Astrocyte of the cerebellum (primary cell): ENCODE results near the gene KRR1.
"Not testable (repeated sequence)": the region's sequence is repeated elsewhere in the genome, so short reads cannot be mapped to it uniquely, and the experiment has no call there.

ENCODE experiments used
- DNase-seq: peaks from one replicate; pipeline ENCODE4 v3.0.0-alpha.2; 2011; ENCODE audit warnings: low read depth
- H3K4me3 ChIP-seq: 2 replicates; pipeline ENCODE4 v1.5.1; 2011; ENCODE audit warnings: mild to moderate bottlenecking, low read depth, low read length, moderate library complexity
- in situ Hi-C: cut with HindIII; loops from 2 replicates; pipeline ENCODE4 v1.10.0; 2017; ENCODE audit warnings: low sequenced_read_pairs
- TF ChIP-seq, protein P1 (sequence below): IDR thresholded peaks from 2 replicates; pipeline ENCODE4 v1.5.1; 2012; ENCODE audit warnings: low read length, low read depth, moderate library complexity, mild to moderate bottlenecking; ENCODE audit errors: missing control alignments

Gene KRR1

DNA sequence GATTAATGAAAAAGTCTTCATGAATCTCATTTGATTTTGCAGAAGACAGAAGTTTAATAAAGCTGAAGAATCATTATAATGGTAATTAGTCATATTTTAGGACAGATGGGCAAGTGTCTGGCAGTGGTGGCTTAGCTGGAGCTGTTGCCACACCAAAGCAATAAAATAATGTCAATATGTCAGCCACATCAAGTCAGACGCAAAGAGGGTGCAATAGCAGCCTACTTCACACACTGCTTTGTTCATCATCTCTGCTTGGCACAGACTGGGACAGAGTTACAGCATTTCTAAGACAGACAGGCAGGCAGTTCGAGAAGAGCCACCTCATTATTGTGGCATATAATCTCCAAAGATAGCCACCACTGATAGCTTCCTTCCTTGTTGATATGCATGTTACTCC, 16.9 kb upstream of the KRR1 start:
- H3K4me3 ChIP-seq = no peak overlapping the region
- no peak for DNase-seq
- TF ChIP-seq, protein P1, sequence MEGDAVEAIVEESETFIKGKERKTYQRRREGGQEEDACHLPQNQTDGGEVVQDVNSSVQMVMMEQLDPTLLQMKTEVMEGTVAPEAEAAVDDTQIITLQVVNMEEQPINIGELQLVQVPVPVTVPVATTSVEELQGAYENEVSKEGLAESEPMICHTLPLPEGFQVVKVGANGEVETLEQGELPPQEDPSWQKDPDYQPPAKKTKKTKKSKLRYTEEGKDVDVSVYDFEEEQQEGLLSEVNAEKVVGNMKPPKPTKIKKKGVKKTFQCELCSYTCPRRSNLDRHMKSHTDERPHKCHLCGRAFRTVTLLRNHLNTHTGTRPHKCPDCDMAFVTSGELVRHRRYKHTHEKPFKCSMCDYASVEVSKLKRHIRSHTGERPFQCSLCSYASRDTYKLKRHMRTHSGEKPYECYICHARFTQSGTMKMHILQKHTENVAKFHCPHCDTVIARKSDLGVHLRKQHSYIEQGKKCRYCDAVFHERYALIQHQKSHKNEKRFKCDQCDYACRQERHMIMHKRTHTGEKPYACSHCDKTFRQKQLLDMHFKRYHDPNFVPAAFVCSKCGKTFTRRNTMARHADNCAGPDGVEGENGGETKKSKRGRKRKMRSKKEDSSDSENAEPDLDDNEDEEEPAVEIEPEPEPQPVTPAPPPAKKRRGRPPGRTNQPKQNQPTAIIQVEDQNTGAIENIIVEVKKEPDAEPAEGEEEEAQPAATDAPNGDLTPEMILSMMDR = no peak
- in situ Hi-C loops = loop anchor here (25.0 kb wide), 1 partner anchor 509 kb away; the partner anchor contains the start of gene PHLDA1

DNA sequence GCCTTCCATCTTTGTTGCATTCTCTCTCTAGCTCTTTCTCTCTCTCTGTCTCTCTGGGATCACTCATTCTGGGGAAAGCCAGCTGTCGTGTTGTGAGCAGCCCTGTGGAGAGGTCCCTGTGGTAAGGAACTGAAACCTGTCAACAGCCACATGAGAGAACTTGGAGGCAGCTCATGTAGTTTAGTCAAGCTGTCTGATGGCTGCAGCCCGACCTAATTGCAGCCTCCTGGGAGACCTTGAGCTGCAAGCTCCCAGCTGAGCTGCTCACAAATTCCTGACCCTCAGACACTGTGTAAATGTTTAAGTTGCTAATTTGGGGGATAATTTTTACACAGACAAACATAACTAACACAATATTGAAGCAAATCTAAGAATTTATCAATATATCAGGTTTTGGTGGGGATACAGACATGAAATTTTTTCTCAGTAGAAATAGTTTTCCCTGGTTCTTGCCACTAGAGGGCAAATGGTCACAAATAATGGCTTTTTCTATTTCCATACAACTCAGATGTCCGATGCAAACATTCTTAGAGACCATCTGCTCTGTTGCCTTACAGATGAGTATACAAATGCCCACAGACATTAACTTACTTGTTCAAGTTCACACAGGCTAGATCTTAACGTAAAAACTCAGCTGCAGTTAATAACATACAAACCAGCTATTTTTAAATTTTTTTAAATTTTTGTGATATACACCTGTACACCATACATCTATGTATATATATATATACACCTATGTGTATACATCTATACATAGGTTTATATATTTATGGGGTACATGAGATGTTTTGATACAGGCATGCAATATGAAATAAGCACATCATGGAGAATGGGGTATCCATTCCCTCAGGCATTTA, 15.5 kb upstream of the KRR1 start:
- TF ChIP-seq, protein P1 = peak; percentile 55
- peak; percentile 52 for DNase-seq
- no peak overlapping the region for H3K4me3 ChIP-seq
- in situ Hi-C loops = loop anchor here (25.0 kb wide), 1 partner anchor 510 kb away; the partner anchor contains the start of gene PHLDA1

DNA sequence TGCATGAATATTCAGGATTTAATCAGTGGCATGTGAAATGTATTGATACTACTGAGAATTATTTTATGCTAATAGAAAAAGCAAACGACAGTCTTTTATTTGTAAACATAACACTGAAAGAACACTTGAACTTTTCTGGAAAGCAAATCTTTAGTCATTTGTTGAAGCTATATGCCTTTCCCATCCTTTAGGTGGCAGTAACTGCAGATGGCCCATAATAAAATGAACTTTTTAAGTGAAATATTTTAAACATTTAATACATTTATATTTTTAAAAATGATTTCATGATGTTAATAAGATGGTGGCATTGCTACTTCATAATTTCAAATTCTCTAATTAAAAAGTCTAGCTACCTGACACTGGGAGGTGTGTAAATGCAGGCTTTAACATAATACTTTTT, 13.9 kb upstream of the KRR1 start:
- in situ Hi-C loops = loop anchor here (25.0 kb wide), 1 partner anchor 512 kb away; the partner anchor contains the start of gene PHLDA1
- no peak overlapping the region for H3K4me3 ChIP-seq
- TF ChIP-seq, protein P1 = peak; percentile 44
- DNase-seq = no peak

DNA sequence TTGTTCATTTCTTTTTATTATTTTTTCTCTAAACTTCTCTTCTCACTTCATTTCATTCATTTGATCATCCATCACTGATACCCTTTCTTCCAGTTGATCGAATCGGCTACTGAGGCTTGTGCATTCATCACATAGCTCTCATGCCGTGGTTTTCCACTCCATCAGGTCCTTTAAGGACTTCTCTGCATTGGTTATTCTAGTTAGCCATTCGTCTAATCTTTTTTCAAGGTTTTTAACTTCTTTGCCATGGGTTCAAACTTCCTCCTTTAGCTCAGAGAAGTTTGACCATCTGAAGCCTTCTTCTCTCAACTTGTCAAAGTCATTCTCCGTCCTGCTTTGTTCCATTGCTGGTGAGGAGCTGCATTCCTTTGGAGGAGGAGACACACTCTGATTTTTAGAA, 10.7 kb upstream of the KRR1 start:
- in situ Hi-C loops = not testable (repeated sequence)

DNA sequence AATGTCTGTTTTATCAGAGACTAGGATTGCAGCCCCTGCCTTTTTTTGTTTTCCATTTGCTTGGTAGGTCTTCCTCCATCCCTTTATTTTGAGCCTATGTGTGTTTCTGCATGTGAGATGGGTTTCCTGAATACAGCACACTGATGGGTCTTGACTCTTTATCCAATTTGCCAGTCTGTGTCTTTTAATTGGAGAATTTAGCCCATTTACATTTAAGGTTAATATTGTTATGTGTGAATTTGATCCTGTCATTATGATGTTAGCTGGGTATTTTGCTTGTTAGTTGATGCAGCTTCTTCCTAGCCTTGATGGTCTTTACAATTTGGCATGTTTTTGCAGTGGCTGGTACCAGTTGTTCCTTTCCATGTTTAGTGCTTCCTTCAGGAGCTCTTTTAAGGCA, 9.8 kb upstream of the KRR1 start:
- DNase-seq, in situ Hi-C loops, H3K4me3 ChIP-seq: not testable (repeated sequence)

More for the DNA sequence above, 10.7 kb upstream of the KRR1 start:
- DNase-seq, H3K4me3 ChIP-seq: not testable (repeated sequence)

DNA sequence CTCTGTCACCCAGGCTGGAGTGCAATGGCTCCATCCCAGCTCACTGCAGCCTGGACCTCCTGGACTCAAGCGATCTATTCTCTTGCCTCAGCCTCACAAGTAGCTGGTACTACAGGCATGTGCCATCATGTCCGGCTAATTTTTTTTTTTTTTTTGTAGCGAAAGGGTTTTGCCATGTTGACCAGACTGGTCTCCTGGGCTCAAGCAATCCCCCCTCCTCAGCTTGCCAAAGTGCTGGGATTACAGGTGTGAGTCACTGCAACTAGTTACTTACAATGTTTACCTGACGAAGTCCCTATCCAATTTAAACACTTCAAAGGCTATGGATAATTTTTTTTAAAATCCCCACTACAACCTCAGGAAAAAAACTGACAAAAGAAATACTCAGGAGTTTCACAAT, 1.8 kb downstream of the KRR1 start:
- TF ChIP-seq, protein P1 = no peak
- DNase-seq = no peak
- in situ Hi-C loops = no loop called here
- no peak overlapping the region for H3K4me3 ChIP-seq

DNA sequence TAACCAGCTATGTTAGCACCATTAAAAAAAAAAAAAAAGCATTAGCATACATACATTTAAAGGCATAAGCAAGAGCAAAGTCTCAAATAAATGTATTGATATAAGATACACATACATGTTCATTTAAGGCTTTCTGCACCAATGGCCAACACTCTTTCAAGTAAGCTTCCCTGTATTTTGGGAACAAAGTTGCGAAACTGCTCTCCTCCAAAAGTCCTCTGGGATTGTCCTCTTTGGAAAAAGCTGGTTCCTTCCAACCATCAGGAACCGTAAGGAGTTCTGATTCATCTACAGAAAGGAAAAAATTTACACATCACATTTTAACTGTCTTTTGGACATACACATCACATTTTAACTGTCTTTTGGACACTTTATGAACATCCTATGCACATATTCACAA, 3.2 kb downstream of the KRR1 start:
- no peak for DNase-seq
- TF ChIP-seq, protein P1 = no peak
- in situ Hi-C loops = no loop called here
- H3K4me3 ChIP-seq = no peak overlapping the region
